GM21619 (cell line): Measurements from ENCODE around the gene EPHB2.

ENCODE experiments used
- ATAC-seq: cut with Tn5 transposase; IDR thresholded peaks from one replicate; pipeline ENCODE4 v1.9.1; 2021; ENCODE audit not compliant: unreplicated experiment

Gene EPHB2

GRCh38 chr1:22908880-22909426 is 198.3 kb downstream of the EPHB2 start:
- ATAC-seq, result no peak

- no peak for ATAC-seq
These were observed 199.6 kb downstream of the EPHB2 start for GRCh38 chr1:22910286-22910685.

- ATAC-seq, result no peak
These were observed 200.5 kb downstream of the EPHB2 start for GRCh38 chr1:22910986-22911651.

GRCh38 chr1:22912311-22912710 is 201.7 kb downstream of the EPHB2 start:
- ATAC-seq, result no peak

- ATAC-seq, result no peak
These were observed 202.9 kb downstream of the EPHB2 start for GRCh38 chr1:22913421-22914141.

GRCh38 chr1:22914156-22914555 is 203.5 kb downstream of the EPHB2 start:
- no peak for ATAC-seq

- ATAC-seq, result no peak
These were observed 204.1 kb downstream of the EPHB2 start for GRCh38 chr1:22914633-22915217.

- ATAC-seq, result no peak
These were observed 204.6 kb downstream of the EPHB2 start for GRCh38 chr1:22915231-22915630.

- ATAC-seq, result no peak
These were observed 205.3 kb downstream of the EPHB2 start for GRCh38 chr1:22915816-22916470.

- ATAC-seq, result no peak
These were observed 205.8 kb downstream of the EPHB2 start for GRCh38 chr1:22916471-22916820.

- ATAC-seq, result no peak
These were observed 207.3 kb downstream of the EPHB2 start for GRCh38 chr1:22917989-22918388.

GRCh38 chr1:22918644-22919043 is 208.0 kb downstream of the EPHB2 start:
- ATAC-seq, result no peak

- ATAC-seq, result no peak
These were observed 208.8 kb downstream of the EPHB2 start for GRCh38 chr1:22919341-22920025.

GRCh38 chr1:22920026-22920733 is 209.5 kb downstream of the EPHB2 start:
- ATAC-seq, result no peak

GRCh38 chr1:22920734-22921451 is 210.3 kb downstream of the EPHB2 start:
- no peak for ATAC-seq

- ATAC-seq, result no peak
These were observed 210.9 kb downstream of the EPHB2 start for GRCh38 chr1:22921452-22922126.

- no peak for ATAC-seq
These were observed 212.0 kb downstream of the EPHB2 start for GRCh38 chr1:22922640-22923039.

GRCh38 chr1:22925111-22925510 is 214.5 kb downstream of the EPHB2 start:
- ATAC-seq, result no peak

- ATAC-seq, result no peak
These were observed 219.7 kb downstream of the EPHB2 start for GRCh38 chr1:22930240-22930912.
